NCI-H2196 treated with DMSO at 0.1 percent for 48 hours (cell line): ENCODE data around the gene RAI14.
"Not testable (repeated sequence)": the region's sequence is repeated elsewhere in the genome, so short reads cannot be mapped to it uniquely, and the experiment has no call there.

Source experiments
- DNase-seq: peaks from one replicate; lab custom pipeline; 2025; ENCODE audit not compliant: unreplicated experiment; lab: John Stamatoyannopoulos, UW

Gene RAI14

GRCh38 chr5:34724741-34725140 is 68.6 kb downstream of the RAI14 start:
- no peak for DNase-seq

DNA sequence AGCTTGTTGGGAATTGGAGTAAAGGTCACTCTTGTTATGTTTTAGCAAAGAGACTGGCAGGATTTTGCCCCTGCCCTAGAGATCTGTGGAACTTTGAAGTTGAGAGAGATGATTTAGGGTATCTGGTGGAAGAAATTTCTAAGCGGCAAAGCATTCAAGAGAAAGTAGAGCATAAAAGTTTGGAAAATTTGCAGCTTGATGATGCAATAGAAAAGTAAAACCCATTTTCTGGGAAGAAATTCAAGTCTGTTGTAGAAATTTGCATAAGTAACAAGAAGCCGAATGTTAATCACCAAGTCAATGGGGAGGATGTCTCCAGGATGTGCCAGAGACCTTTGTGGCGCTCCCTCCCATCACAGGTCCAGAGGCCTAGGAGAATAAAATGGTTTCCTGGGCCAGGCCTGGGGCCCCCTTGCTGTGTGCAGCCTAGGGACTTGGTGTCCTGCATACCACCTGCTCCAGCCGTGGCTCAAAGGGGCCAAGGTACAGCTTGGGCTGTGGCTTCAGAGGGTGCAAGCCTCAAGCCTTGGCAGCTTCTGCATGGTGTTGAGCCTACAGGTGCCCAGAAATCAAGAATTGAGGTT is 71.1 kb downstream of the RAI14 start:
- not testable (repeated sequence) for DNase-seq

- DNase-seq = no peak
Observed at GRCh38 chr5:34728236-34728635, 72.1 kb downstream of the RAI14 start.

DNA sequence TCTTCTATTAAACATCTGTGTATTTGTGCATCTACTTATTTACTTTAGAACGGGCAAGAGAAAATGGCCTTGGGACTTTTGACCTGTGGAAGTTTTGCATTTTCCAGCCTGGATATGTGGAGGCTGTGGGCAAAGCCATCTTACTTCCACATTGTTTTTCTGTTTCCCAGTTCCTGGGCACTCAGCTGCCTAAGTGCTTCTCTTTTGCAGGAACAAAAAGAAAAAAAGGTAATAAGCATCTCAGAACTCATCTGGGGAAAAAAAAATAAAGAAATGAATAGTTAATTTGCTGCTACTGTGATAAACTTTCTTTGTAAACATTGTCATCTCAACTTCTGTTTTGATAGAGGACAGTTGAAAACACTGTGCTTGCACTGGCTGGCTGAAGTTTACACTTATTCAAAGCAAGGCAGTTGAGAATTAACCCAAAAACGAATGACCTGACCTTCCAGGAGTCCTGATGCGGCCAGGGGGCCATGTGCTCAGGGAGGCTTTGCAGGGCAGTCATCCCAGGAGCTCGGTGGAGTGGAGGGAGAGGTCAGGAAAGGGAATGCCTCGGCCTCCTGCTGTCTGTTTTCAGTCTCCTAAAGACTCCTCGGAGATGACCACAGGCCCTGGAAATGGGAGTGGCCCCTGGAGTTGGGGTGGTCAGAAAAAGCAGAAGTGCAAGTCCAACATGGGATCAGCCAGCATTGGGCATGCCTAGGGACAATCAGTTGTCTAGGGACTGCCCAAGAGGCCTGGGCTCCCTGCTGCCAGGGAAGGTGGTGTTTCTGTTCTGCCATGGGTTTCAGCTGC is 75.5 kb downstream of the RAI14 start:
- DNase-seq = no peak

DNA sequence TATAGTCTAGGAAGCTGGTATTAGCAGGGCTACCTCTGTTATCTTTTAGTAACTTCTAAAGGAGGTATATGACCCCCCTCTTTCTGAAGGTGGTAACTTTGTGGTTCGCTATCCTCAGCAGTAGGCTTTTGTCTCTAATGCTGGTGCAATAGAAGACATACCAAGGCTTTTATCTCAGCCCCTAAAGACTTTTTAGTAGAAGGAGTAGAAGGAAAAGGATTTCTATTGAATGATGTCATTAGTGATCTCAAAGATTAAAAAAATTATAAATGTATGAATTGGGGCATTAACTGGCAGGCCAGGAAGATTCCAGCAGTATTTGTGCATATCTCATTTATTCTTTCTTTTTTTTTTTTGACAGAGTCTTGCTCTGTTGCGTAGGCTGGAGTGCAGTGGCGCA is 78.2 kb downstream of the RAI14 start:
- no peak for DNase-seq

GRCh38 chr5:34735491-34736426 is 79.6 kb downstream of the RAI14 start:
- DNase-seq = no peak

- no peak for DNase-seq
Observed at GRCh38 chr5:34736445-34737115, 80.5 kb downstream of the RAI14 start.

- DNase-seq = no peak
Observed at GRCh38 chr5:34737731-34738130, 81.6 kb downstream of the RAI14 start.

GRCh38 chr5:34738381-34738780 is 82.3 kb downstream of the RAI14 start:
- no peak for DNase-seq

- DNase-seq = no peak
Observed at GRCh38 chr5:34740389-34740806, 84.3 kb downstream of the RAI14 start.

- DNase-seq = no peak
Observed at GRCh38 chr5:34742061-34742460, 85.9 kb downstream of the RAI14 start.

GRCh38 chr5:34743878-34744277 is 87.8 kb downstream of the RAI14 start:
- DNase-seq = no peak

GRCh38 chr5:34748431-34748830 is 92.3 kb downstream of the RAI14 start:
- DNase-seq = no peak

- no peak for DNase-seq
Observed at GRCh38 chr5:34749431-34749873, 93.3 kb downstream of the RAI14 start.

- no peak for DNase-seq
Observed at GRCh38 chr5:34750206-34750605, 94.1 kb downstream of the RAI14 start.

DNA sequence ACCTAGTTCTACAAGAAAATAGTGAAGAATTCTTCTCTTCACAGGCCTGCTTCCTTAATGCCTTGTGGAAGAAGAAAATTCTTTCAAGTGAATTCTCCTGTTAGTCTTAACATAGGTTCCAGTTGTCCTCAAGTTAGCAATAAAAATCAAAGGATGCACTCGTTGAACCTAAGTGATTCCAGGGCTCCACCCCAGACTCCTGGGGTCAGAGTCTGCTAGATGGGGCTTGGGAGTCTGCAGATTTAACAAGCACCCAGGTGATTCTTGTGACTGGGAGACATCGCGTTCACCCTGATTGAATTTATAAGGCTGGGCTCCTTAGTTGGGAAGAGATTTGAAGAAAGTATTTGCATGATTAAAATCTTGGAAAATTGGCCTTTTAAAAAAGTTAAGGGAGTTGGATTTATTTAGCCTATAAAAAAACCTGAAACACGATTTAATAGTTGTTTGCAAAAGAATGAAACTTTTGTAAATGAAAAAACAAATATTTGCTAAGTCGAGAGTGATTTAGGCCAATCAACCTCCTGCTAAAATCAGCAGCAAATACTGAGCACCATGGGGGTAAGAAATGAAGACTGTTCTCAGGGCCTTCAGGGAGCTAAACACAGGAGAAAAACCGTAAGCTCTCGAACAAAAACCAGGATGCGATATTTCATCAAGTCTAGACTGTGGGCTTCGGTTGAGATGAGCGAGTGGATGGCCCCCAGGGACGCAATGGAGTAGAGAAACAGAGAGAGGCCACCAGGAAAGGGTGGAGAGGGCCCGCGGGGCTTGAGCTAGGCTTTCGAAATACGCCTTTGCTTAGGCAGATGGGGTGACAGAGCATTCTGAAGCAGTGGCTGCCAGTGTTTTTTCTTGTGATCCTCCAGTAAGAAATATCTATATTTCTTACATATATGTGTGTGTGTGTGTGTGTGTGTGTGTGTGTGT is 95.9 kb downstream of the RAI14 start:
- DNase-seq = no peak

GRCh38 chr5:34753236-34753635 is 97.1 kb downstream of the RAI14 start:
- not testable (repeated sequence) for DNase-seq

- DNase-seq = no peak
Observed at GRCh38 chr5:34755926-34756325, 99.8 kb downstream of the RAI14 start.

GRCh38 chr5:34756781-34757624 is 100.9 kb downstream of the RAI14 start:
- DNase-seq = no peak
